Testis (tissue), 3 donors: Measurements from ENCODE around the gene WNT9B. TPM values are rescaled to one million over a fixed set of nuclear protein-coding genes. Genes with fewer than 3 reads are reported as not detected.

ENCODE experiments used
- DNase-seq: peaks from one replicate; pipeline ENCODE4 v3.0.0-alpha.2; 2019
- H3K27ac ChIP-seq, 2 donors: fragments of 200-600 bp; sonication (generic); one replicate each; pipeline ENCODE4 v1.5.1; 2019
- H3K27me3 ChIP-seq: fragments of 200-600 bp; sonication (generic); one replicate; pipeline ENCODE4 v1.5.1; 2019
- H3K36me3 ChIP-seq: fragments of 200-600 bp; sonication (generic); one replicate; pipeline ENCODE4 v1.5.1; 2017; ENCODE audit warnings: low read depth; ENCODE audit errors: missing control alignments
- H3K4me1 ChIP-seq: fragments of 200-600 bp; sonication (generic); one replicate; pipeline ENCODE4 v1.5.1; 2019
- H3K4me3 ChIP-seq, 2 donors: fragments of 200-600 bp; sonication (generic); one replicate each; pipeline ENCODE4 v1.5.1; 2017 to 2019
- H3K9me3 ChIP-seq: fragments of 200-600 bp; sonication (generic); one replicate; pipeline ENCODE4 v1.5.1; 2017
- CTCF ChIP-seq, 3 experiments: fragments of 450-650 bp in 2 of 3; fragments of 200-600 bp in 1 of 3; sonication (generic) in 1 of 3; IDR thresholded peaks; one replicate each; pipeline ENCODE4 v1.5.1; 2016 to 2019; ENCODE audit warnings: antibody characterized with exemption in 3 of 3, mild to moderate bottlenecking in 2 of 3, moderate library complexity in 1 of 3
- POLR2A ChIP-seq: fragments of 450-650 bp; IDR thresholded peaks from one replicate; pipeline ENCODE4 v1.6.1; 2017; ENCODE audit warnings: antibody characterized with exemption, mild to moderate bottlenecking, moderate library complexity
- WGBS, 2 donors: methylation state at CpG; one replicate each; pipeline ENCODE4 v1.1.5; 2018; 5-methylcytosine and 5-hydroxymethylcytosine counted together
- intact Hi-C: fragments of 100-400 bp; cut with DNase I; formaldehyde crosslinking; loops from one replicate; pipeline ENCODE4 v1.15.1; 2023; ENCODE audit warnings: low total_unique reads
- polyA plus RNA-seq: library from polyadenylated mRNA; stranded (reverse); fragments of 350-450 nt; fragmentation: Illumina TruSeq; extraction: RNeasy Lipid Tissue Mini Kit (QIAGEN cat#74804); gene quantifications from one replicate; pipeline ENCODE4 v1.2.3, GENCODE V29; 2014; ENCODE audit warnings: low read depth, low replicate concordance; ENCODE audit not compliant: insufficient read depth
- total RNA-seq, 2 donors: library from RNA; depleted of rRNA; stranded (reverse); fragments of >200 nt; gene quantifications; one replicate each; pipeline ENCODE4 v1.2.3, GENCODE V29; 2016

Gene WNT9B
- total and polyA plus RNA-seq, 3 donors from 2014 or later = 0.50 to 1.2 TPM; not detected in 1

- H3K4me1 ChIP-seq = peaks cover 6% of the 10 kb centered on the region
- TF ChIP-seq POLR2A (no peak), CTCF (IDR thresholded peaks at IDR 0.05) (no peak)
- no peaks in the 10 kb centered on the region for H3K36me3 ChIP-seq
- 82 to 84% methylated on average over 4 to 6 of the region's 6 CpGs for WGBS, 2 donors
- H3K4me3 ChIP-seq = no peak overlapping the region
- DNase-seq = no peak
- peaks cover 4% of the 10 kb centered on the region for H3K27me3 ChIP-seq
- intact Hi-C loops = no loop called here
- H3K9me3 ChIP-seq = no peaks in the 10 kb centered on the region
- H3K27ac ChIP-seq = no peak overlapping the region
Measured at GRCh38 chr17:46848534-46848933, 2.8 kb upstream of the WNT9B start.

GRCh38 chr17:46850688-46851028 is 725 bp upstream of the WNT9B start:
- Histone ChIP-seq H3K27me3 (peaks cover 4% of the 10 kb centered on the region), H3K4me3 (peak overlapping the region; percentile 12 to 44), H3K36me3 (no peaks in the 10 kb centered on the region), H3K27ac (no peak overlapping the region), H3K4me1 (peaks cover 6% of the 10 kb centered on the region), H3K9me3 (no peaks in the 10 kb centered on the region)
- intact Hi-C loops = no loop called here
- WGBS, 2 donors = 35 to 40% methylated on average over 13 of the region's 13 CpGs
- DNase-seq = no peak
- TF ChIP-seq CTCF (IDR thresholded peaks at IDR 0.05) (no peak), POLR2A (no peak)

- WGBS, 2 donors = 86 to 91% methylated on average over 6 of the region's 6 CpGs
- no peak for TF ChIP-seq POLR2A
- TF ChIP-seq CTCF (IDR thresholded peaks at IDR 0.05) = no peak
- peaks cover 4% of the 10 kb centered on the region for H3K27me3 ChIP-seq
Measured at GRCh38 chr17:46853896-46854444, 2.6 kb downstream of the WNT9B start.

GRCh38 chr17:46854515-46854914 is 3.1 kb downstream of the WNT9B start:
- H3K9me3 ChIP-seq = no peaks in the 10 kb centered on the region
- no peak overlapping the region for H3K27ac ChIP-seq
- DNase-seq = no peak
- no peak overlapping the region for H3K4me3 ChIP-seq
- no peak for TF ChIP-seq POLR2A
- TF ChIP-seq CTCF (IDR thresholded peaks at IDR 0.05) = no peak
- no peaks in the 10 kb centered on the region for H3K36me3 ChIP-seq
- intact Hi-C loops = no loop called here
- H3K27me3 ChIP-seq = peaks cover 4% of the 10 kb centered on the region
- H3K4me1 ChIP-seq = peaks cover 6% of the 10 kb centered on the region
- WGBS, 2 donors = 90 to 96% methylated on average over 3 of the region's 3 CpGs

More at GRCh38 chr17:46853896-46854444, 2.6 kb downstream of the WNT9B start:
- no peak overlapping the region for H3K4me3 ChIP-seq
- DNase-seq = no peak
- intact Hi-C loops = no loop called here
- H3K36me3 ChIP-seq = no peaks in the 10 kb centered on the region
- no peak overlapping the region for H3K27ac ChIP-seq
- no peaks in the 10 kb centered on the region for H3K9me3 ChIP-seq
- H3K4me1 ChIP-seq = peaks cover 6% of the 10 kb centered on the region

GRCh38 chr17:46854948-46855347 is 3.6 kb downstream of the WNT9B start:
- intact Hi-C loops = no loop called here
- WGBS, 2 donors = 65 to 66% methylated on average over 2 to 4 of the region's 4 CpGs
- Histone ChIP-seq H3K36me3 (no peaks in the 10 kb centered on the region), H3K9me3 (no peaks in the 10 kb centered on the region), H3K27ac (no peak overlapping the region), H3K4me3 (no peak overlapping the region), H3K4me1 (peaks cover 6% of the 10 kb centered on the region), H3K27me3 (peaks cover 4% of the 10 kb centered on the region)
- DNase-seq = no peak
- TF ChIP-seq POLR2A = no peak
- TF ChIP-seq CTCF (IDR thresholded peaks at IDR 0.05) = no peak
